HFF-Myc (cell line): ENCODE data around the gene NAALADL2.

Source experiments
- DNase-seq: peaks from one replicate; pipeline ENCODE4 v3.0.0-alpha.2; 2011; ENCODE audit warnings: low read depth; ENCODE audit errors: extremely low read depth
- H3K4me3 ChIP-seq: replicated peaks from 2 replicates; pipeline ENCODE4 v1.5.1; 2011; ENCODE audit warnings: low read depth, mild to moderate bottlenecking, control low read depth, low read length
- CTCF ChIP-seq: IDR thresholded peaks from 2 replicates; pipeline ENCODE4 v1.5.1; 2012; ENCODE audit warnings: mild to moderate bottlenecking, low read depth, low read length, control low read depth; ENCODE audit errors: missing control alignments

Gene NAALADL2

GRCh38 chr3:175729466-175729865, 870.3 kb downstream of the NAALADL2 start:
- no peak for TF ChIP-seq CTCF
- no peak overlapping the region for H3K4me3 ChIP-seq
- no peak for DNase-seq

GRCh38 chr3:175731543-175731942, 872.4 kb downstream of the NAALADL2 start:
- no peak for DNase-seq
- TF ChIP-seq CTCF, result no peak

GRCh38 chr3:175732017-175732416, 872.9 kb downstream of the NAALADL2 start:
- TF ChIP-seq CTCF, result no peak
- DNase-seq, result no peak

More at GRCh38 chr3:175731543-175731942, 872.4 kb downstream of the NAALADL2 start:
- no peak overlapping the region for H3K4me3 ChIP-seq

GRCh38 chr3:175735866-175736265, 876.7 kb downstream of the NAALADL2 start:
- H3K4me3 ChIP-seq, result no peak overlapping the region
- DNase-seq, result no peak
- TF ChIP-seq CTCF, result no peak

More at GRCh38 chr3:175732017-175732416, 872.9 kb downstream of the NAALADL2 start:
- H3K4me3 ChIP-seq, result no peak overlapping the region

GRCh38 chr3:175737646-175738572, 878.8 kb downstream of the NAALADL2 start:
- TF ChIP-seq CTCF, result no peak
- no peak for DNase-seq
- no peak overlapping the region for H3K4me3 ChIP-seq

GRCh38 chr3:175741951-175742350, 882.8 kb downstream of the NAALADL2 start:
- no peak for DNase-seq
- no peak overlapping the region for H3K4me3 ChIP-seq
- no peak for TF ChIP-seq CTCF
